ENCODE measurements around the gene SATB1. TPM values are rescaled to one million over a fixed set of nuclear protein-coding genes. Genes with fewer than 3 reads are reported as not detected.
A peak's percentile ranks its signal among the peaks of the same experiment; 100 is the strongest.
"Not testable (repeated sequence)": the region's sequence is repeated elsewhere in the genome, so short reads cannot be mapped to it uniquely, and the experiment has no call there.

The SATB1 gene
- 1.3 and 2.0 TPM in 2 replicates for total RNA-seq

DNA sequence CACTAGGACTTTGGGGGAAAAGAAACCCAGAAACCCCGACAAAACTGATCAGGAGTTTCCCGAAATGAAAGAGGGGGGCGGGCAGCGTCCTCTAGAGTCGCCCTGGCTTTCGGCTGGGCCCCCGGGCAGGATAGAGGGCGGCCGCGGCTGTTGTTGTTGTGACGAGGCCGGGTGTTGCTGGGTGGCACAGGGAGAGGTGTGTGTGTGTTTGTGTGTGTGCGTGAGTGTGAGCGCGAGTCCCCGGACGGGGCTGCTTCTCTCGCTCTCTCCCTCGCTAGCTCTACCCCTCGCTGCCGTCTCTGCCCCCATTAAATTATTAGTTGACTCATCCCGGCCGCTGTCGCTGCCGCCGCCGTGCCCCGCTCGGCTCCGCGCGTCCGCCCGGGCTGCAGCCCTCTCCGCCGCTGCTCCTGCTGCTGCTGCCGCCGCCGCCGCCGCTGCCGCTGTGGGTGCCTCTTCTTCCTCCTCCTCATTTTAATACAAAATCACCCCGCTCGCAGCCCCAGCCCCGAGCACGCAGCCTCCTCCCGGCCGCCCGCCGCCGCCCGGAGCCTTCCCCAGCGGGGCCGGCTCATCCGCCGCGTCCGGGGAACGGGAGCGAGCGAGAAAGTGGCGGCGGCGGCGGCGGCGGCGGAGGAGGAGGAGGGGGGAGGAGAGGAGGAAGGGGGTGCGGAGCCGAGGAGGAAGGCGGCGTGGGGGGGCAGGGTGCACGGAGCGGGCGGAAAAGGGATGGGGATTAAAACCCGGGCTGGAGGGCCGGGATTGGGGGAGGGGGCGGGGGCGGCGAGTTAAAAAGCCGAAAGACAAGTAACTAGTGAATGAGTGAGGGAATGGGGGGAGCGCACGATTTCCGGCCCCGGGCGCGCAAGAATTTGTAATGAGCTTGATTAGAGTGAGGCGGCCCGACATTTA, at the start of gene SATB1:
Gene SATB1 (minus strand): TSS at position 611 of the 912 bp plus-strand sequence. CDS start 4,372 bp downstream, outside the sequence.
- TF ChIP-seq, protein P1, sequence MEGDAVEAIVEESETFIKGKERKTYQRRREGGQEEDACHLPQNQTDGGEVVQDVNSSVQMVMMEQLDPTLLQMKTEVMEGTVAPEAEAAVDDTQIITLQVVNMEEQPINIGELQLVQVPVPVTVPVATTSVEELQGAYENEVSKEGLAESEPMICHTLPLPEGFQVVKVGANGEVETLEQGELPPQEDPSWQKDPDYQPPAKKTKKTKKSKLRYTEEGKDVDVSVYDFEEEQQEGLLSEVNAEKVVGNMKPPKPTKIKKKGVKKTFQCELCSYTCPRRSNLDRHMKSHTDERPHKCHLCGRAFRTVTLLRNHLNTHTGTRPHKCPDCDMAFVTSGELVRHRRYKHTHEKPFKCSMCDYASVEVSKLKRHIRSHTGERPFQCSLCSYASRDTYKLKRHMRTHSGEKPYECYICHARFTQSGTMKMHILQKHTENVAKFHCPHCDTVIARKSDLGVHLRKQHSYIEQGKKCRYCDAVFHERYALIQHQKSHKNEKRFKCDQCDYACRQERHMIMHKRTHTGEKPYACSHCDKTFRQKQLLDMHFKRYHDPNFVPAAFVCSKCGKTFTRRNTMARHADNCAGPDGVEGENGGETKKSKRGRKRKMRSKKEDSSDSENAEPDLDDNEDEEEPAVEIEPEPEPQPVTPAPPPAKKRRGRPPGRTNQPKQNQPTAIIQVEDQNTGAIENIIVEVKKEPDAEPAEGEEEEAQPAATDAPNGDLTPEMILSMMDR (conservative IDR thresholded peaks at IDR 0.05; ENCODE audit: low read depth, low read length) = no peak
- DNase-seq (ENCODE audit: low read depth) = no peak

DNA sequence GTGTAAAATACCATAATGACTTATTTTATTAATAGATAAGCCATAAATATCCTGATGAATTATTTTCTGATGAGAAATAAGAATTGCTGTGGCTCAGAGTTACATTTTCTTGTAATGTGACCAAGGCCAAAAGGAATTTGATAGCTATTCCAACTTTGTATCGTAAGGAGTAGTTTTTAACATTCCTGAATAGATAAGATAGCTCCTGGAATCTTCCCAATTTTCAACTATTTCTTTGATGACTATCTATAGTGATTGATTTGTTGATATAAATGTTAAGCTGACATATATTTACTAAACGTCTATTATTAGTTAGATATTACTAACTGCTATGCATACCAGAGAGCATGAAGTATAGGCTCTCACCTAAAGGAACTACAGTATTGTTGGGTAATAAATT, 49.1 kb upstream of the SATB1 start:
- DNase-seq (ENCODE audit: low read depth) = no peak
- H3K4me3 ChIP-seq (ENCODE audit: low read depth, low read length) = no peak overlapping the region
- TF ChIP-seq, protein P1 (conservative IDR thresholded peaks at IDR 0.05; ENCODE audit: low read depth, low read length) = no peak

More for the DNA sequence above, at the start of gene SATB1:
- H3K4me3 ChIP-seq (ENCODE audit: low read depth, low read length) = peak within 1 kb of the TSS; percentile 89

DNA sequence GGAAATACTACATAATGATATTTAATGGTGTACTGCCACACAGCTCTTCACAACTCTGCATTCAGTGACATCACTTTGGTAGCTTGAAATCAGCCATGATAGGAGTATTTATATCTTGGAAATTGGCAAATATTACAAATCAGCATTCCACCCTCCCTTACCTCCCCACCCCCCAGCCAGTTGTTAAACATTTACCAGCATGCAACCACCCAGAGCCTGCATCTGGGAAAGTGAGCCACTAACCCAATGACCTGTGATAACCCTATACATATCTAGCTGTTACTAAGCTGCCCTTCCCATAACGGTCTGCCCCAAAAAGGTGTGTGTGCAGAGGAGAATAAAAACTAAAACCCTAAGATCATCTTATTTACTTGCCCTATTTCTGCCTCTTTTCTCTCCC, 44.6 kb upstream of the SATB1 start:
- H3K4me3 ChIP-seq (ENCODE audit: low read depth, low read length) = no peak overlapping the region
- no peak for DNase-seq (ENCODE audit: low read depth)
- TF ChIP-seq, protein P1 (conservative IDR thresholded peaks at IDR 0.05; ENCODE audit: low read depth, low read length) = no peak

DNA sequence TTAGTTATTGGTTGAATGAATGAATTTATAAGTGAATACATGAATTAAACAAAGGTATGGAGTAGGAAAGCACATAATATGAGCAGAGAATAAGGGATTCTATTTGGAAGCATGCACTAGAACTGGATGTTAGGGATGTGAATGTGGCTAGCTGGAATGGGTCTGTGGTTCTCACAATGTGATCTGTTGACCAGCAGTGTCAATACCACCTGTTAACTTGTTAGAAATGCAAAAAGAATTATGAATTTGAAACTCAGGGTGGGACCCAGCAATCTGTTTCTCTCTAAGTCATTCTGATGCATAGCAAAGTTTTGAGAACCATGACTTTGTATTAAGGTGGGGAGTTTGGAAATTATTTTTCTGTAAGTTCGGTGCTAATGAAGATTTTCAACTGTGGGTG, 41.0 kb upstream of the SATB1 start:
- DNase-seq (ENCODE audit: low read depth) = no peak
- TF ChIP-seq, protein P1 (conservative IDR thresholded peaks at IDR 0.05; ENCODE audit: low read depth, low read length) = no peak
- no peak overlapping the region for H3K4me3 ChIP-seq (ENCODE audit: low read depth, low read length)

DNA sequence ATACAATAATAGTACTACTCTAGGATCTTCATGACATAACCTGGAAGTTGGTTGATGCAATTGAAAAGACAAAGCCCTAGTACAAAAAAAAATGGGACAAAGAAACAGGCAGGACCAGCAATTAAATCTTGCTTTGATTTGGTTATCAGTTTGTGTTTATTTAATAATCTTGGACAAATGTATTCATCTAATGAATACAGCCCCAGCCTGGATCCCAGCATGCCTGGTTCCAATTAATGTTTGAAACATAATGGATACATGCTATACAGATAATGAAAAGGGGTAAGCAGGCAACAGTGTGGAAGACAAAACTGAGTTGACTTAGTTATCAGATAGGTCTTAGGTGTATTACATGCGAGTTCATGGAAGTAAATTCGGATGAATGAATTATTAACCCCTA, 29.6 kb upstream of the SATB1 start:
- DNase-seq (ENCODE audit: low read depth) = no peak
- TF ChIP-seq, protein P1 (conservative IDR thresholded peaks at IDR 0.05; ENCODE audit: low read depth, low read length) = no peak

DNA sequence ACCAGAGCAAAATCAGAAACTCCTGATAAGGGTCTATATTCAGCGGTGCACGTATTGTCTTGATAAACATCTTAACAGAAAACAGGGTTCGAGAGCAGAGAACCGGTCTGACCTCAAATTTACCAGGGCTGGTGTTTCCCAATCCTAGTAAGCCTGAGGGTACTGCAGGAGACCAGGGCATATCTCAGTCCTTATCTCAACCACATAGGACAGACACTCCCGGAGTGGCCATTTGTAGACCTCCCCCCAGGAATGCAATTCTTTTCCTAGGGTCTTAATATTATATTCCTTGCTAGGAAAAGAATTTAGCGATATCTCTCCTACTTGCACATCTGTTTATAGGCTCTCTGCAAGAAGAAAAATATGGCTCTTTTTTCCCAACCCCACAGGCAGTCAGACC, 24.5 kb upstream of the SATB1 start:
- H3K4me3 ChIP-seq (ENCODE audit: low read depth, low read length); DNase-seq (ENCODE audit: low read depth): not testable (repeated sequence)

More for the DNA sequence above, 29.6 kb upstream of the SATB1 start:
- no peak overlapping the region for H3K4me3 ChIP-seq (ENCODE audit: low read depth, low read length)

DNA sequence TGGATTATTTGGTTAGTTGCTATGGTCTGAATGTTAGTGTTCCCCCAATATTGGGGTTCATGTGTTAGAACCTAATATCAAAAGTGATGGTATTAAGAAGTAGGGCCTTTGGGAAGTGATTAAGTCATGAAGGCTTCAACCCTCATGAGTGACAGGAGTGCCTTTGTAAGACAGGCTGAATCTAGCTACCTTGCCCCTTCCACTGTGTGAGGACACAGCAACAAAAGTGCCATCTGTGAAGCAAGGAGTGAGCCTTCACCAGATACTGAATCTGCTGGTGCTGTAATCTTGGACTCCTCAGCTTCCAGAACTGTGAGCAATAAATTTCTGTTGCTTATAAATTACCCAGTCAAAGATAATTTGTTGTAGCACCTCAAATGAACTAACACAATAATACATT, 22.6 kb upstream of the SATB1 start:
- TF ChIP-seq, protein P1 (conservative IDR thresholded peaks at IDR 0.05; ENCODE audit: low read depth, low read length) = no peak
- H3K4me3 ChIP-seq (ENCODE audit: low read depth, low read length) = no peak overlapping the region
- DNase-seq (ENCODE audit: low read depth) = no peak

Data from epithelial cell of proximal tubule (primary cell).